ENCODE results near the gene TMOD1.

TMOD1 gene

GRCh38 chr9:97647996-97648395 is 146.5 kb downstream of the TMOD1 start:
- DNase-seq, result no peak

Data from T-helper 1 cell (primary cell).